DND-41 (cell line): ENCODE results near the gene HAUS5.

Experiments used
- CTCF ChIP-seq: IDR thresholded peaks from 2 replicates; pipeline ENCODE4 v1.5.1; 2012; ENCODE audit warnings: borderline replicate concordance, low read length, moderate library complexity, mild to moderate bottlenecking; ENCODE audit not compliant: poor library complexity, severe bottlenecking; ENCODE audit errors: extremely low read depth
- EZH2 ChIP-seq: IDR thresholded peaks from 3 replicates; pipeline ENCODE4 v1.6.1; 2012; ENCODE audit warnings: borderline replicate concordance, low read depth, mild to moderate bottlenecking, moderate library complexity, low read length, inconsistent platforms; ENCODE audit not compliant: severe bottlenecking

GRCh38 chr19:35650581-35650980 lies 38.0 kb downstream of the HAUS5 start:
- TF ChIP-seq CTCF (no peak), EZH2 (no peak)
